ENCODE data around the gene MYL7.
A peak's percentile ranks its signal among the peaks of the same experiment; 100 is the strongest.
"Not testable (repeated sequence)": the region's sequence is repeated elsewhere in the genome, so short reads cannot be mapped to it uniquely, and the experiment has no call there.

The MYL7 gene

DNA sequence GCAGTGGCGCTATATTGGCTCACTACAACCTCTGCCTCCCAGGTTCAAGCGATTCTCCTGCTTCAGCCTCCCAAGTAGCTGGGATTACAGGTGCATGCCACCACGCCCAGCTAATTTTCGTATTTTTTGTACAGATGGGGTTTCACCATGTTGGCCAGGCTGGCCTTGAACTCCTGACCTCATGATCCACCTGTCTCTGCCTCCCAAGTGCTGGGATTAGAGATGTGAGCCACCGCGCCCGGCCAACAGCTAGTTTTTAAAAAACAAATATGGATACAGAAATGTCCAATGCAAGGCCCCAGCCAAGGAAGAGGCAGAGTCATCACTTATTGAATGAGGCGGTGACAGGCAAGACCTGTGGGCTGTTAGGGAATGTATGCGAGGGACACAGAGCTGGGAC, 30.8 kb upstream of the MYL7 start:
- not testable (repeated sequence) for DNase-seq

DNA sequence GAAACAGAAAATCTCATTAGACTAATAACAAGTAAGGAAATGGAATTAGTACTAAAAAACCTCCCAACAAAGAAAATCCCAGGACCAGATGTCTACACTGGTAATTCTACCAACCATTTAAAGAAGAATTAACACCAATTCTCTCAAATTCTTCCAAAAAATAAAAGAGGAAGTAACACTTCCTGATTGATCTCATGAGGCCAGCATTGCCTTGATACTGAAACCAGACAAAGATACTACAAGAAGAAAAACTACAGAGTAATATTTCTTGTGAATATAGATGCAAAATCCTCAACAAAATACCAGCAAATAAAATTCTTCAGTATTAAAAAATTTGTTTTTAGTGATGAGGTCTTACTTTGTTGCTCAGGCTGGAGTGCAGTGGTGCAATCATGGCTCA, 26.8 kb upstream of the MYL7 start:
- DNase-seq, result no peak

DNA sequence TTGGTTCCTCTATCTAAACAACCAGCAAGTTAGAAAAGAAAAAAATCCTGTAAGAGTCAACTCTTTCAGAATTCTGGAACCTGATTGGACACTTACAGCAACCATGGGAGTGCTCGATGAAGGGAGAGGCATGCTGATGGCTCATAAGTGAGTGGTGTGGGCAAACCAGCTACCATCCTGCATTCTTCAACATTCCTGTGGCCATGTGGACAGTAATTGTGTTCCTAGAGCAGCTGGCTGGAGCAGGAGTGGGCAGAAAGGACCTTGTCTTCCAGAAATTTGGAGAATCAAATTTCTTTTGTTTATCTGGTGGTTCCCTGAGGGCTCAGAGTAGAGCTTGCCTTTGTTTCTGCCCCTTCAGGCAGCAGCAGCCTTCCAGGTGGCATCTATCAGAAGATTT, 22.5 kb upstream of the MYL7 start:
- DNase-seq, result no peak

DNA sequence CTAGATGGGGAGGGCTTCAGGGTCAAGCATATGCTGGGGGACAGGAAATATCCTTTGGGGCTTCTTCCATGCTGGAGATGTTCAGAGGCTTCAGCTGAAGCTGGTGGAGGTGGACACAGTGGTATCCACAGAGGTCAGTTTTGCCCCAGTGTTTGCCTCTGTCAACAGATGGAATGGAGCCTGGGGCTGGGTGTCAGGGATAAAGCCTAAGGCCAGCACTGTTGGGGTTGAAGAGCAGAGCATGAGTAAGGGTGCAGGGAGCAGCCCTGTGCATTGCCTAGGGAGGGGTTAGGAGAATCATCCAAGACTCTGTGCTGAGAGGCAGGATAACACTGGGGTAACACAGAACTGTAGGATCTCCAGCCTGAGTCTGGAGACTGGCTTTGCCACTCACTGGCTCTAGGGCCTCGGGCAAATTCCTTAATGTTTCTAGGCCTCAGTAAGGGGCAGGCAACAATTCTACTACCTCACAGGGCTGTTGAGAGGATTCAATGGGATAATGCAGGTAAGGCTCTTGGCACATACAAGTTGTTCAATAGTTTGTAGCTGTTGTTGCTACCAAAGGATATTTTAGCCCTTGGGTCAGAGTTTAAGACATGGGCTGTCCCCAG, 21.8 kb upstream of the MYL7 start:
- DNase-seq, result no peak

DNA sequence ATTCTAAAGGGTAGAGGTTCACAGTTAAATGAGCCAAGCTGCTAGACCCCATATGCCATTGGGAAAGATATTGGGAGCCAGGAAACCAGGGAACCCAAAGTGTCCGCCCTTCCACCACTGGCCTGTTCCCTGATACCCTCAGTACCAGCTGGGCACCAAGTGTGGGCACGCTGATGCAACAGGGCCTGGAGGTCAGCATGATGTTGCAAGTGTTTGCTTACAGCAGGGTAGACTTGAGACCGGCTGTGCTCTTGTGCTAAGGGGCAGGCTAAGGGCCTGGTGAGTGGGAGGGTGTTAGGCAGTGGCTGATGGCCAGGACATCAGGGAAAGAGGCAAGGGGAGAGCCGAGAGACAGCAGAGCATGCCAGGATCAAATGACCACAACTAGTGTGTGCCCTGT, 21.0 kb upstream of the MYL7 start:
- DNase-seq, result no peak

DNA sequence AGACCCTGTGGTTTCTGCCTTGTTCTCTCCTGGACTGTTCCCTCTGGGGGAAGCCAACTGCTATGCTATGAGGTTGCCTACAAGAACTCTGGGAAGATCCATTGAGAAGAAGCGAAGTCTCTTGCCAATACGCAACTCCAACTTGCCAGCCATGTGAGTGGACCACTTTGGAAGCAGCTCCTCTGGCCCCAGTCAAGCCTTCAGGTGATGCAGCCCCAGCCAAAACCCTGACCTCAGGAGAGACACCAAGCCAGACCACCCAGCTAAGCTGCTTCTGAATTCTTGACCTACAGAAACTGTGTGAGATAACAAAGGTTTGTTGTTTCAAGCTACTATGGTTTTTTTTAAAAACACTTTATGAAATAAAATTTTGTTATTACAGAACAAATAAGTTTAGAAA, 20.2 kb upstream of the MYL7 start:
- no peak for DNase-seq

DNA sequence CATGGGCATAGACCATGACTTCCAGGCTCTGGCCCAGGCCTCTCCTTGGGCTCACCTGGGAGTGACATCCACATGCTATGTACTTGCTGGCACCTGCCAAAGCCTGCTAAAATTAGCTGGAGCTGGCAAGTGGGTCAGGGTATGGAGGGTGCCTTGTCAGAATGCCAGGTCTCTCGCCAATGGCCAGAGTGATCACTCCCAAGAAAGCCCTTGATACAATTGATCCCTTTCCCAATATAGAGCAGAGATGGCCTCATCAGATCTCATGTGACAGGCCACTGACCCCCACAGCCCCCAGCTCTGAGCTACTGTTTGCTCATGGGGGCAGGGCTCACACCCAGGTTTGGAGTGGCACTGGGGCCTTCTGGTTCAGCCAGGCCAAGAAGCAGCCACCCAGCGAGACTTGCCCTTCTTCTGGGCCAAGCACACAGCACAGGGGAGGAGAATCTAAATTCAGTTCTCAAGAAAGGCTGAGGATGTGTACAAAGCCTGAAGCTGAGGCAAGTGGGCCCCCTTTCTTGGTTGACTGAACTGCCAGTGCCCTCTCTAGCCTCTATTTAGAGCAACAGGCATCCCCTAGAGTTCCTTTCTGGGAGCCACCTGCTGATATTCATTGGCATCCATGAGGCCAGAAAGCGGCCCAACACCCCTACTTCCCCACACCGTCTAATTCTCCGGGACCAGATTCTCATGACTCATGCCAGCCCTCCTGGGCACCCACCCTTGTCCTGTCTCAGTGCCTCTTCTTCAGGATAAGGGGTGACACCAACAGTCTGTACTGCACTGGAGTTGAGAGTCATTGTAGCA, 18.9 kb upstream of the MYL7 start:
- no peak for DNase-seq

DNA sequence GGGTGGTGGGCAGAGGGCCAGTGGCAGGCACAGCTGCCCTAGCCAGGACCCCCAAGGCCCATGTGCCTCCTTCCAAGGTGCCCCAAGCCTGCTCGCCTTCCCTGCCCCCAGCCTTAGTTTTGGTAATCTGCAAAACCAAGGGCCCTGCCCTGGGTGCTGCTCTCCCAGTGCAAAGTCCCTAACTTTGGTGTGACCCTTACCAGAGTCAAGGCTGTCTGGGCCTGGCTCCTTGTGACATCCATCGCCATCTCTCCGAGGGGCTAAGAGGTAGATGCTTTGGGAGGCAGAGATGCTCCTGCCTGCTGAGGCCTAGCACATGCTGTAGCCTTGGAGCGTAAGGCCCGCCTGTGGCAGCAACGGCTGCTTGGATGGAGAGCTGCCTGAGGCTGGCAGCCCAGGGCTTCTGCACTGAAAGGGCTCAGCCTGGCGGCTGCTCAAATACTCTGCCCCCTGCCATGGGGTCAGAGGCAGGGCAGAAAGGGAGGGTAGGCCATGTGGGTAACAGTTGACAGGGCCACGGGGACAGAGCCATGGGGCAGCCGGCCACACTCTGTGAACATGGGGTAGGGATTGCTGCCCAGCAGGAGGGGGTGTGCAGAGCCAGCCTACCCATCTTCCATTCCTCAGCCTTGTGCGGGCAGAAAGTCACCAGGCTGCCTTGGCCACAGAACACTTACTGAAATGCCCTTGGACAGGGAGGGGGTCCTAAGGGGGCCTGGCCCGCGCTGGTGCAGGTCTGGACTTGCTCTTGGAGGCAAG, 17.9 kb upstream of the MYL7 start:
- no peak for DNase-seq

DNA sequence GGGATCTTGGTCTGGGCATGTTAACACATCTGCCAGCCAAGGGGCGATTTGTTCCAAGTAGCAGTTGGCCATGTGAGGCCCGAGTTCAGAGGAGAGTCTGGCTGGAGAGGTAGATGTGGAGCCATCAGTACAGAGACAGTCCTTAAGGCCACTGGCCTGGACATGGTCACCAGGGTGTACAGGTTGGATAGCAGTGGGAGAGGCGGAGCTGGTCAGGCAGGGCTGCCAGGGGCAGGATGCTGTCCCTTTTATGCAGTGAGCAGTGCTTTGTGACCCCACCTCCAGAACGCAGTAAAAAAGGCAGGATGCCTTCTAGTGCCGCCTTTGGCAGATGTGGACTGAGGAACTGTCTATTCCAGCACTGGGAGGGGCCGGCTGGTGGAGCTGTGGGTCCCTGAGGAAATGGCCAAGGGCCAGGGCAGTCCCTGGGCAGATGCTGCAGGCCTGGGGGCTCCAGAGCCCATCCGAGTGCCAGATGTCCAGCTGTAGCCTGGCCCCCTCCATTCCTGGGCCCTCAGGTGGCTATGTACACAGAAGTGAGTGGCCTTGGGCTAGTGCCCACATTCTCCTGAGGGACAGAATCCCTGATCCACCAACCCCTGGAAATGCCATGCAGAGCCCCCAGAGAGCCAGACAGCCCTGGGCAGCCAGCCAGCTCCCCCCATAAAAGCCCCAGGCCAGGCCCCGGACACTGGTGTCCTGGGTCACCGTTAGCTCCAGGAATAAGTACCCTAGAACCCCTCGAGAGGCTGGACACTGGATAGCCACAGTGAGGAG, 17.2 kb upstream of the MYL7 start:
- DNase-seq, result no peak

DNA sequence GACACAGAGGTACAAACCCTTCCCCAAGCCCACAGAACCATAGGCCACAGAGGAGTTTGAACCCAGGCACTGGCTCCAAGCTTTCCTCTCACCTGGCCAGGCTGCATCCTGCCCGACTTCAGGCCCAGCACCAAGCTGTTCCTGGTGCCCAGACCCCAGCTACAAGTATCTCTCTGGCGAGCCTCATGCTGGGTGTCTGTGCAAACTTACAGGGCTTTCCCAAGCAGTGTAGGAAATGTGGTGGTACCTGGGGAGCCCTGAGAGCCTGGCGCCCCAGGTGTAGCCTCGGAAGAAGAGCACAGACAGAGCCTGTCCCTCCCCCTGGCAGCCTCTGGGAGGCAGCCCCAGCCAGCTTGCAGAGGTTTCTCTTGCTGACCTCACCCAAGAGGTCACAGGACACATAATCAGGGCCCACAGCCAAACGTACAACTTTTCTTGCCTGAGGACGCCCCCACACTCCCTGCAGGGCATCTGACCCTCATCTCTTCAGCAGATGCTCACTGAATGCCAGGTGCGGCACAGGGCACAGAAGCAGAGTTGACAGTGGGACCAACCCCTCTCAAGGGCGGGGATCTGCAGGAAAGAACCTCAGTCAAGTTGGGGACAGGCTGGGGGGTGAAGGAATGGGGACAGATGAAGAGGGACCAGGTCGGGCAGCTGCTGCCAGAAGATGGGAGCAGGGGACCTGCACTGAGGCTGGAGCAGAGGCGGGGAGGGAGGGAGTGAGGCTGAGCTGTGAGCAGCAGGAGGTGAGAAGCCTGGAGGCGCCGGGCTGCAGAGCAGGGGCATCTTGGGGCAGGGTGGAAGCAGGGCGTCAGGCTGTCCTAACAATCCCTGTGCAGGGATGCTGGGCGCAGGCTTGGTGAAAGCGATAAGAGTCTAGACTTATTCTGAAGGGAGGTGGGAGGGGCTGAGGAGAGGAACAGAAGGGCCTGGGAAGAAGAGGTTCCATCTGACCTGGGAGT, 16.3 kb upstream of the MYL7 start:
- DNase-seq, result no peak

DNA sequence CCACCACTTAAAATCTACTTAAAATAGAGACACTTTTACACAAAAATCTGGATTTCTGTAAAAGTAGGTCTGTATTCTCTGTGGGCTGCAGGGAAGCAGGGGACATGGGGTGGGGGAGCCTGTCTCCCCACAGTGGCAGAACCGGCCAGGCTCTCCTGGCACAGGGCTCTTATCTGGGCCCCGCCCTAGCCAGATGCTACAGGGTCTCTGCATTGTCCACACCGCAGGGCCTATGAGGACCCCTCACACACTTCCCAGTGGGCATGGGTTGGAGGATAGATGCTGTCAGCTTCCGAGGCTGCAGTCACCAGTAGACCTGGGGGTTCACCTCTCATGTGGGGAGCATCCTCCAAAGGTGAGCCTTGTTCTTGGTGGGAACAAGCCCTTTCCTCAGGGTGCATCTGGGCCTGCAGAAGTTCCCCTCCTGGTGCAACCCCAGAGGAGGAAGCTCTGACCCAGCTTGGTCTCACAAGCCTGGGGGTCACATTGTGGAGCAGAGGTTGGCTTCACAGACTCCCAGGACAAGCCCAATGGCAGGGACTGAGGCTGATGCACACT, 15.4 kb upstream of the MYL7 start:
- no peak for DNase-seq

DNA sequence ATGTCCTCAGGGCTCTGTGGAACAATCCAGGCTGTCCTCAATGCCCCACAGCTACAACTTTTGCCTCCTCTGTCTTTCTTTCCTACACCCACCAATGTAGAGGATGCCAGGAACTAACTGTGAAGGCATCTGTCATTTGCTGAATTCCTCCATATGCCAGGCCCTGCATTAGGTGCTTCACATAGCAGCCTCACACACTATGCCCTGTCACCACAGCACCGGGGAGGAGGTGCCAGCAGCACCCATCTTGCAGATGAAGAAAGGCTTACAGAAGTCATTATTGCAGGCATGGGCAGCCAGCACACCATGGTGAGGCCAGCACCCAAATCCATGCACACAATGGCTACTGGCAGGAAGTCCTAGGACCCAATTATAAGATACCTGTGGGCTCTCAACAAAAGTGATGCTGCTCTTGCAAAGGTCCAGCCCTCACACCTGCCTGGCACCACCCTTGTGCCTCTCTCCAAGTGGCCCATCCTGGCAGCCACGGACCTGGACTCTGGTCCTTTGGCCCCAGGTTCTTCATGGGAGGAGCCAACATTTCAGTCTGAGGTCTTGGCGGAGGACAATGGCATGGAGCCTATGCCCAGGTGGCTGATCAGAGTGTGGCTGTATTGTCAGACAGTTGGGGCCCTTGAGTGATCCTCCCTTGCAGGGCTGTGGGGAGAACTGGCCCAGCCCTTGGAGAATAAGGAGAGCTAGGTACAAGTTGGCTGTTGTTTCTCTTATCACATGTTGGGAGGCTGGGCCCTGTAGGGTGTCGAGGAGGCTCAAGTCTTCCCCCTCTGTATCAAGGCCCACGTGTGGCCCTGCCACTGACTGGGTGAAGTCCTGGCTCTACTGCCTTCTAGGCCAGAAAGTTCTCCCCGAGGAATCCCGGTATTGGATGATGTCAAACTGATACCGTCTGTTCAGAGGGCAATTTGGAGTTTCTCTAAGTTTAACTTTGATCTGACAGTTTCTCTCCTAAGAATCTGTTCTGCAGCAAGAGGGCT, 14.4 kb upstream of the MYL7 start:
- DNase-seq, result no peak

DNA sequence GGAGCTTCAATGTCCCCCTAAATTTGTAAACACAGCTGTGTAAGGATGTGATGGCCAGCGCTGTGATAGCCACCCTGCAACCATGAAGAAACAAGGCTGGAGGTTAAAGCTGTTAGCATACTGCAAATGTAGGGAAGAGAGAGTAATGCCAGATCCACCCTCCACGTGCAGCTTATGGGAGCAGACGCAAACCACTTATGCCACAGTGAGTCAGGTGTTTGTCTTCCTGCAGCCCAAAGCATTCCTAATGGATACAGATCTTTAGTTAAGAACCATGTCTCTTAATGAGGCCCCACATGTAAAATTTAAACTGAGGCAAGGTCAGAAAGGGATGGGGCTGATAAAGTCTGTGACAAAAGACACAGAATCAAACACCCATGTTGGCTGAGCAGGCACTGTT, 13.6 kb upstream of the MYL7 start:
- DNase-seq, result no peak

DNA sequence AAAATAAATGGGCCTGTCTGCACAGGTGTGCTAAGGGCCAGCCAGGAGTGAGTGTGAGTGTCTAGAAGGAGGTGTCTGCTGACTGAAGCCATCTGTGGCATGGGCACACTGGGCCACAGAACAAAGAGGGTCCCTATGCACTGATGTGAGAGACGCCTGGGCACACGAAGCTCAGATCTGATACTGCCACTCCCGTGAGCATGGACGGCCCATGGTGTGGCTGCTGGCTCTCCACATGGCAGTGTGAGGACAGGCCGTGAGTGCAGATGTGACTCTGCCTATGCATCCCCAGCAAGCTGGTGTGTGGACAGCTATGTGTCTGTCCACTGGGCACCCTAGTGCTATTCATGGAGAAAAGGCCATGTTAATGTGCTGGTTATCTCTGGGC, 12.8 kb upstream of the MYL7 start:
- DNase-seq, result no peak

DNA sequence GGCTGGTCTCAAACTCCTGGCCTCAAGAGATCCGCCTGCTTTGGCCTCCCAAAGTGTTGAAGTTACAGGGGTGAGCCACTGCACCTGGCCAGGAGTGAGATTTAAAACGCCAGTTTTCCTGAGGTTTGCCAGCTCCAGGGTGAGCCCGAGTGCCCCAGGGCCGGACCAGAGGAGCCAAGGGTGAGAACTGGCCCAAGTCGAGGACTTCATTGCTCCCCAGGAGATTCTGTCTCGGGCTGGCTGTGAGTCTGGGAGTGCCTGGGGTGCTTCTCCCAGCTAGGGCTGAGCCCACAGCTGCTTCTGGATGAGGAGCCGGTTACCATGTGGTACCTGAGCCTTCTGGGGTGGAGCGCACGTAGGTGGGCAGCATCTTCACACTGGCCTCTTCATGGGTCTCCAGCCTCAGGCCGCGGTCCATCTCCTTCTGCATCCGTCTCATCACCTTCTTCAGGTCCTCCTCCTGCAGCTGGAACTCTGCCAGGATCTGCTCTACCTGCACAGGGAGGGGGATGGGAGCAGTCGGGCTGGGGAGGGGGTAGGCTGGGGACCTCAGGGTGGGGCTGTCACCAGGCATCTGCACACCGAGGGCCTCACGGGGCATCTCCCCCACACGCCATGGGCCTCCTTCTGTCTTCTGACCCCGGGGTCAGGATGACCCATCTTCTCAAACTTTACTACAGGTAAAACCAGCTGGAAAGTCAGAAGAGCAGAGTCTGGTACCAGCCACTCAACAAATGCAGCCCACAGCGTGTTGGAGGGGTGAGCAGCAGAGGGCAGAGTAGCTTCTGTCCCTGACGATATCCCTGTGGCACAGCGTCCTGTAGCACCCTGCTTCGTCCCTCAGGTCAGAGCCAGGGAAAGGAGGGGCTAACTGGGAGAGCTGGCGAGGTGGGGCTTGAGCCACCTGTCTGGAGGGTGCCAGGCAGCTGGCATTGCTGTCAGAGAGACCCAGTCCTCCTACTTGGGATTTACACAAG, 12.1 kb upstream of the MYL7 start:
- no peak for DNase-seq

DNA sequence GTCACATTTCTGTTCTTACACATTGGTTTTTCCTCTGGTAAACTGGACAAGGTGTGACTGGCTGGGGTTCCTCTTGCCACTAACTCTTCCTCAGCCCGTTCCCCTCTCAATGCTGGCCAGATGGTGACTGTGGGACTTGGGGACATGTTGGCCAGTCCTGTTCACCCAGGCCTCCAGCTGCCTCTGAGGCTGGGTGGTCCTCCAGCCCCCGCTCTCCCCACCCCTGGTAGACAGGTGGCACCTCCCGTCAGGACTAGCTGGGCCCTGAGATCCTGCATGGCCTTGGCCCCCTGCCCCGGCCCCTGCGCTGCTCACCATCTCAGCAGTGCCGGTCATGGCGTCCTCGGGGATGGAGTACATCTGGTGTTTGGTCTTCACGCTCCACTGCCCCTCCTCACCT, 10.8 kb upstream of the MYL7 start:
- no peak for DNase-seq

DNA sequence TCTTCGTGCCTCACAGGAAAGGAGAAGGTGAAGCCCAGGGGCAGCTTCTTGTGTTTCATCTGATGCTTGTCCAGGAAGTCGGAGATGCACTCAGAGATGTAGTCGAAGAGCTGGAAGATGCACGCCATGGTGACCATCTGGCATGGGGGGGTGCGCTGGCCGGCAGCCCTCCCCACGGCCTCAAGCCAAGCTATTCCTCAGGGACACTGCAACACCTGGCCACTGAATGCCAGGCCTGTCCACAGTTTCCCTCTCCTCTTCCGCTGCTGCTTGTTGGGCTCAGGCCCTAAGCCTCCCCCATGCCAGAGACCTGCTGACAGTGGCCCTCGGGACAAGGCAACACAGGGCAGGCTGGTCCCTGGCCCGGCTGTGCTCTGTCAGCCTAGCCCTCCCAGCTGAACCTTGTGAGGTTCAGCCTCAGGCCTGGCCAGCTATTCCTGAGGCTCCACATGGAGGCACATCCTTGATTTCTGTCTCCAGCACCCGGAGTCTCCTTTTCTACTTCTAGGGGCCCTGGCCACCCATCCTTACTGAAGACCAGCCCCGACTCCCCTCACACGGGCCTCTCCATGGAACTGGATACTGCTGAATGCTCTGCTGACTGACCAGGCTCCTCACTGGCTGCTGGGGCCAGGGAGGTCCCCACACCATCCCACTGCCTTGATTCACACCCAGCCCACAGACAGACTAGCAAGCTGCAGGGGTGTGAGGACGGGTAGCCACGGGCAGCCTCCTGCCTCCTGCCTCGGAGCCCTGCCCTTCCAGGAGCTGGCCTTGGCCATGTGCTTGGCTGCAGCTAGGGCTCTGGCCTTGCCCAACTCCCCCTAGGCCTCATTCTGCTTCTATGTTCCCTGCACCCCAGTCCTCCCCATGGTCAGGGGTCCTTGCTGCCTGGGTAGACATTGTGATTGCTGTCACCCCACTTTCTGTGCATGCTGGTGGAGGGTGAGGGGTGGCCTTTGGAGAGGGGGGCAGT, 10.1 kb upstream of the MYL7 start:
- DNase-seq, result peak in 1 of 2 experiments; percentile 58

DNA sequence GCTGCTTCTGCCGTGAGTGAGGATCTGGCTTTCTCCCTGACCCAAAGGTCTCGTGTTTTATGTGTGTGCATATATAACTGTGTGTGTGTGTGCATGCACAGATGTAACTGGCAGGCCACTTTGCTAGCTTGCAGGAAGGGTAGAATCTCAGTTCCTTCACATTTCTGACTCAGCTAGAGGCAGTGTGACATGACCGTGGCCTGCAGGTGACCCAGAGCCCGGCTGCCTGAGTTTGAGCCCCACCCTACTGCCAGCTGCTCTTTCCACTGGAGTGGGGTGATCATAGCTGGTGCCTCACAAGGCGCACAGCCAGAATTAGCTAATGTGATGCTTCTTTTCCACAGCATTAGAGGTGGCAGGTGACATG, 9.3 kb upstream of the MYL7 start:
- DNase-seq, result no peak
